Measurements from ENCODE around the gene TRIP13. TPM values are rescaled to one million over a fixed set of nuclear protein-coding genes. Genes with fewer than 3 reads are reported as not detected.

Gene TRIP13
- polyA plus RNA-seq, 1 donor from 2014 or later = 2.1 TPM

DNA sequence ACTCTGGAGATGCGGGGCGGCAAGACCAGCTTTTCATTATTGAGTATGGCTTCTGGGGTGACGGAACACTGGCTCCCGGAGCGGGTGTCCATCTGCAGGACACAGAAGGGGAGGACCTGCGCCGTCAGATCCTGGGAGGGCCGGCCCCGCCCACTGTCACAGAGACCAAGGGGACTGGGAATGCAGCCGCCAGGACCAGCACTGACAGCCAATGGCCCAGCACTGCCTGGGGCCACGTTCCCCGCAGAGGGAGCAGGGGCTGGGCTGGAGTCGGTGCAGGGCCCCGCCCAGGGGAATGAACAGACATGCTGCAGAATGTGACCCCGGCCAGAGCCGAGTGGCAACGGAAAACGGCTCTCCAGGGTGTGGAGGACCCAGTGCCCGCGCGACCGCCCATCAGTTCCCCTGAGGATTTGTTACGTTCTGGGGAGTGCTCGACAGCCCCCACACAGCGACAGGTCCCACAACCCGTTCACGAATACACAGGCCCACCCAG, 42.1 kb upstream of the TRIP13 start, which contains the start of gene ZDHHC11:
ZDHHC11 (minus strand) TSS at position 476 of the 496 bp plus-strand sequence; CDS start at position 92, 384 bp downstream.
- Histone ChIP-seq H3K4me3 (ENCODE audit: low read length) (no peak within 1 kb of the TSS), H3K36me3 (ENCODE audit: insufficient read depth, low read length) (no peaks in the 10 kb centered on the region), H3K9ac (ENCODE audit: low read length) (no peak within 1 kb of the TSS), H4K20me1 (ENCODE audit: insufficient read depth) (no peaks in the 10 kb centered on the region), H3K9me3 (ENCODE audit: low read length) (no peaks in the 10 kb centered on the region), H3K79me2 (replicated peaks; ENCODE audit: insufficient read depth, low read length) (no peaks in the 10 kb centered on the region), H3K4me2 (ENCODE audit: low read length) (no peak within 1 kb of the TSS), H3K27me3 (ENCODE audit: insufficient read depth, low read depth, low read length) (no peaks in the 10 kb centered on the region), H3K27ac (ENCODE audit: low read length) (no peak within 1 kb of the TSS), H3F3A (ENCODE audit: insufficient read depth, low read length, poor library complexity, severe bottlenecking) (no peaks in the 10 kb centered on the region), H2AFZ (ENCODE audit: low read depth, low read length) (no peak within 1 kb of the TSS), H3K9me2 (ENCODE audit: insufficient read depth, low read length) (no peaks in the 10 kb centered on the region)
- TF ChIP-seq, protein P1, sequence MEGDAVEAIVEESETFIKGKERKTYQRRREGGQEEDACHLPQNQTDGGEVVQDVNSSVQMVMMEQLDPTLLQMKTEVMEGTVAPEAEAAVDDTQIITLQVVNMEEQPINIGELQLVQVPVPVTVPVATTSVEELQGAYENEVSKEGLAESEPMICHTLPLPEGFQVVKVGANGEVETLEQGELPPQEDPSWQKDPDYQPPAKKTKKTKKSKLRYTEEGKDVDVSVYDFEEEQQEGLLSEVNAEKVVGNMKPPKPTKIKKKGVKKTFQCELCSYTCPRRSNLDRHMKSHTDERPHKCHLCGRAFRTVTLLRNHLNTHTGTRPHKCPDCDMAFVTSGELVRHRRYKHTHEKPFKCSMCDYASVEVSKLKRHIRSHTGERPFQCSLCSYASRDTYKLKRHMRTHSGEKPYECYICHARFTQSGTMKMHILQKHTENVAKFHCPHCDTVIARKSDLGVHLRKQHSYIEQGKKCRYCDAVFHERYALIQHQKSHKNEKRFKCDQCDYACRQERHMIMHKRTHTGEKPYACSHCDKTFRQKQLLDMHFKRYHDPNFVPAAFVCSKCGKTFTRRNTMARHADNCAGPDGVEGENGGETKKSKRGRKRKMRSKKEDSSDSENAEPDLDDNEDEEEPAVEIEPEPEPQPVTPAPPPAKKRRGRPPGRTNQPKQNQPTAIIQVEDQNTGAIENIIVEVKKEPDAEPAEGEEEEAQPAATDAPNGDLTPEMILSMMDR (IDR thresholded peaks at IDR 0.05; ENCODE audit: poor library complexity, severe bottlenecking) = no peak
- TF ChIP-seq EP300 (conservative IDR thresholded peaks at IDR 0.05; ENCODE audit: poor library complexity, severe bottlenecking) = no peak
- TF ChIP-seq MXI1 (conservative IDR thresholded peaks at IDR 0.05; ENCODE audit: poor library complexity, severe bottlenecking) = no peak
- TF ChIP-seq SMC3 (conservative IDR thresholded peaks at IDR 0.05; ENCODE audit: poor library complexity) = no peak
- no peak for TF ChIP-seq EZH2 (IDR thresholded peaks at IDR 0.05; ENCODE audit: borderline replicate concordance, insufficient read depth, low read length, poor library complexity, severe bottlenecking)
- TF ChIP-seq TAF1 (IDR thresholded peaks at IDR 0.05; ENCODE audit: low read depth) = no peak

DNA sequence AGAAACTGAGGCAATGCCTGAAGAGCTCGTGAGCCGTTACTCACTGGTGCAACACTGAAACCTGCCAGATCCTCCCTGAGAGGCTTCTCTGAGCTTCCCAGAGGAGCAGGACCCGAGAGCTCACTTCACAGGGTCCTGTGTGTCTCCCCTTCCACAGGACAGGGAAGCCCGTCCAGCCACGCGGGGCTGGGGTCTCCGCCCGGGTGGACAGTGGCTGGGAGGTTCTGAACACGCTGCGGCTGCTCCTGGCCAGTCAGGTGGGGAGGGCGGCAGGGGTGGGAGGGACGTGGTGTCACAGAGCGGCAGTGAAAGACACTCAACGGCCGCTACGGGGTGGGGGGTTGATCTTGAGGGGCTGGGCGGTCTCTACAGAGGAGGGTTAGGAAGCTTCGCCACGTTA, 41.6 kb upstream of the TRIP13 start:
- TF ChIP-seq, protein P1 (IDR thresholded peaks at IDR 0.05; ENCODE audit: poor library complexity, severe bottlenecking) = no peak
- TF ChIP-seq MXI1 (conservative IDR thresholded peaks at IDR 0.05; ENCODE audit: poor library complexity, severe bottlenecking) (no peak), RAD21 (conservative IDR thresholded peaks at IDR 0.05) (no peak), POLR2AphosphoS5 (IDR thresholded peaks at IDR 0.05) (no peak), SMC3 (conservative IDR thresholded peaks at IDR 0.05; ENCODE audit: poor library complexity) (no peak), EP300 (conservative IDR thresholded peaks at IDR 0.05; ENCODE audit: poor library complexity, severe bottlenecking) (no peak), TAF1 (IDR thresholded peaks at IDR 0.05; ENCODE audit: low read depth) (no peak), EZH2 (IDR thresholded peaks at IDR 0.05; ENCODE audit: borderline replicate concordance, insufficient read depth, low read length, poor library complexity, severe bottlenecking) (no peak)
- TF ChIP-seq, protein P2, sequence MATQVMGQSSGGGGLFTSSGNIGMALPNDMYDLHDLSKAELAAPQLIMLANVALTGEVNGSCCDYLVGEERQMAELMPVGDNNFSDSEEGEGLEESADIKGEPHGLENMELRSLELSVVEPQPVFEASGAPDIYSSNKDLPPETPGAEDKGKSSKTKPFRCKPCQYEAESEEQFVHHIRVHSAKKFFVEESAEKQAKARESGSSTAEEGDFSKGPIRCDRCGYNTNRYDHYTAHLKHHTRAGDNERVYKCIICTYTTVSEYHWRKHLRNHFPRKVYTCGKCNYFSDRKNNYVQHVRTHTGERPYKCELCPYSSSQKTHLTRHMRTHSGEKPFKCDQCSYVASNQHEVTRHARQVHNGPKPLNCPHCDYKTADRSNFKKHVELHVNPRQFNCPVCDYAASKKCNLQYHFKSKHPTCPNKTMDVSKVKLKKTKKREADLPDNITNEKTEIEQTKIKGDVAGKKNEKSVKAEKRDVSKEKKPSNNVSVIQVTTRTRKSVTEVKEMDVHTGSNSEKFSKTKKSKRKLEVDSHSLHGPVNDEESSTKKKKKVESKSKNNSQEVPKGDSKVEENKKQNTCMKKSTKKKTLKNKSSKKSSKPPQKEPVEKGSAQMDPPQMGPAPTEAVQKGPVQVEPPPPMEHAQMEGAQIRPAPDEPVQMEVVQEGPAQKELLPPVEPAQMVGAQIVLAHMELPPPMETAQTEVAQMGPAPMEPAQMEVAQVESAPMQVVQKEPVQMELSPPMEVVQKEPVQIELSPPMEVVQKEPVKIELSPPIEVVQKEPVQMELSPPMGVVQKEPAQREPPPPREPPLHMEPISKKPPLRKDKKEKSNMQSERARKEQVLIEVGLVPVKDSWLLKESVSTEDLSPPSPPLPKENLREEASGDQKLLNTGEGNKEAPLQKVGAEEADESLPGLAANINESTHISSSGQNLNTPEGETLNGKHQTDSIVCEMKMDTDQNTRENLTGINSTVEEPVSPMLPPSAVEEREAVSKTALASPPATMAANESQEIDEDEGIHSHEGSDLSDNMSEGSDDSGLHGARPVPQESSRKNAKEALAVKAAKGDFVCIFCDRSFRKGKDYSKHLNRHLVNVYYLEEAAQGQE (IDR thresholded peaks at IDR 0.05; ENCODE audit: borderline replicate concordance) = no peak
- Histone ChIP-seq H3K4me3 (ENCODE audit: low read length) (no peak overlapping the region), H3K27ac (ENCODE audit: low read length) (no peak overlapping the region), H3F3A (ENCODE audit: insufficient read depth, low read length, poor library complexity, severe bottlenecking) (no peaks in the 10 kb centered on the region), H2AFZ (ENCODE audit: low read depth, low read length) (no peak overlapping the region), H3K79me2 (replicated peaks; ENCODE audit: insufficient read depth, low read length) (no peaks in the 10 kb centered on the region), H3K4me2 (ENCODE audit: low read length) (no peak overlapping the region), H3K9me3 (ENCODE audit: low read length) (no peaks in the 10 kb centered on the region), H3K9me2 (ENCODE audit: insufficient read depth, low read length) (no peaks in the 10 kb centered on the region), H4K20me1 (ENCODE audit: insufficient read depth) (no peaks in the 10 kb centered on the region), H3K27me3 (ENCODE audit: insufficient read depth, low read depth, low read length) (no peaks in the 10 kb centered on the region), H3K36me3 (ENCODE audit: insufficient read depth, low read length) (no peaks in the 10 kb centered on the region), H3K9ac (ENCODE audit: low read length) (no peak overlapping the region)
